ENCODE data around the gene KRTAP16-1. TPM values are rescaled to one million over a fixed set of nuclear protein-coding genes. Genes with fewer than 3 reads are reported as not detected.
A peak's percentile ranks its signal among the peaks of the same experiment; 100 is the strongest.

The KRTAP16-1 gene
- total RNA-seq, 1 donor from 2014 or later = not detected

GRCh38 chr17:41304091-41304490 lies 5.0 kb downstream of the KRTAP16-1 start:
- DNase-seq = no peak
- Histone ChIP-seq H3K9me3 (replicated peaks) (peaks cover 9% of the 10 kb centered on the region), H3K27ac (replicated peaks) (no peak overlapping the region), H3K4me1 (peaks cover 13% of the 10 kb centered on the region), H3K36me3 (no peaks in the 10 kb centered on the region), H3K27me3 (ENCODE audit: low read depth) (peaks cover 47% of the 10 kb centered on the region), H3K4me3 (no peak overlapping the region)
- intact Hi-C loops (cut with micrococcal nuclease) = no loop called here
- TF ChIP-seq, protein P1, sequence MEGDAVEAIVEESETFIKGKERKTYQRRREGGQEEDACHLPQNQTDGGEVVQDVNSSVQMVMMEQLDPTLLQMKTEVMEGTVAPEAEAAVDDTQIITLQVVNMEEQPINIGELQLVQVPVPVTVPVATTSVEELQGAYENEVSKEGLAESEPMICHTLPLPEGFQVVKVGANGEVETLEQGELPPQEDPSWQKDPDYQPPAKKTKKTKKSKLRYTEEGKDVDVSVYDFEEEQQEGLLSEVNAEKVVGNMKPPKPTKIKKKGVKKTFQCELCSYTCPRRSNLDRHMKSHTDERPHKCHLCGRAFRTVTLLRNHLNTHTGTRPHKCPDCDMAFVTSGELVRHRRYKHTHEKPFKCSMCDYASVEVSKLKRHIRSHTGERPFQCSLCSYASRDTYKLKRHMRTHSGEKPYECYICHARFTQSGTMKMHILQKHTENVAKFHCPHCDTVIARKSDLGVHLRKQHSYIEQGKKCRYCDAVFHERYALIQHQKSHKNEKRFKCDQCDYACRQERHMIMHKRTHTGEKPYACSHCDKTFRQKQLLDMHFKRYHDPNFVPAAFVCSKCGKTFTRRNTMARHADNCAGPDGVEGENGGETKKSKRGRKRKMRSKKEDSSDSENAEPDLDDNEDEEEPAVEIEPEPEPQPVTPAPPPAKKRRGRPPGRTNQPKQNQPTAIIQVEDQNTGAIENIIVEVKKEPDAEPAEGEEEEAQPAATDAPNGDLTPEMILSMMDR (IDR thresholded peaks at IDR 0.05; ENCODE audit: borderline replicate concordance) = no peak

GRCh38 chr17:41302981-41303380 lies 6.1 kb downstream of the KRTAP16-1 start:
- H3K36me3 ChIP-seq = no peaks in the 10 kb centered on the region
- peaks cover 7% of the 10 kb centered on the region for H3K4me1 ChIP-seq
- H3K27me3 ChIP-seq (ENCODE audit: low read depth) = peaks cover 46% of the 10 kb centered on the region
- H3K4me3 ChIP-seq = no peak overlapping the region
- intact Hi-C loops (cut with micrococcal nuclease) = no loop called here
- no peak for DNase-seq
- TF ChIP-seq, protein P1 (IDR thresholded peaks at IDR 0.05; ENCODE audit: borderline replicate concordance) = no peak
- peak overlapping the region; percentile 32 for H3K27ac ChIP-seq (replicated peaks)
- H3K9me3 ChIP-seq (replicated peaks) = peaks cover 9% of the 10 kb centered on the region

GRCh38 chr17:41301916-41302901 lies 6.9 kb downstream of the KRTAP16-1 start, which contains the start of gene KRTAP29-1:
TSS of gene KRTAP29-1 (minus strand) at chr17:41302851. CDS start at chr17:41302851, 0 bp downstream.
- peaks cover 7% of the 10 kb centered on the region for H3K4me1 ChIP-seq

DNA sequence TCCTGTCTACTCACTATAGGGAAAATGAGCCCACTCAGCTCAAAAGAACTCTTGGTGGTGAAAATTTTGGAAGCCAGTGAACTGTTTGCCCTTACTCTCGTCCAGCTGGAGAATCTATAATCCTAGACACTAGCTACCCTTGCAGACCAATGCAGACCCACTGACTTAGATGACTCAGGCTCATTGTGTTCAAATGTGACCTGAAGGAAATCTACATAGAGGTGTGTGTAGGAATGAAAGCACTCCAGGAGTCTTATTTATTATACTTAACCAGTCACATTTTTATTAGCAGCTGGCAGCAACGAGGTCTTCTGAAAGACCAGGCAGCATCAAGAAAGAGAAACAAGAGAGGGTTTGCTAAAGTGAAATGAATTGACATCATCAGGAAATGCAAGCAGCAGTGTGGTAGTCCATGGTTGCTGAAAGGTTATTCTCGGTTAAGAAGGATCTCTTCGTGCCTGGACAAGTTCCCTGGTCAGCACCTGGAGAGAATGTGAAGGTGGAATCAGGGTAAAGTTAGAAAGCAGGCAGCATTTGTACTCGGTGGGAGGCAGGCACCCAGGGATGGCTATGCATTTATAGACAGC lies 7.8 kb downstream of the KRTAP16-1 start:
- intact Hi-C loops (cut with micrococcal nuclease) = no loop called here
- TF ChIP-seq, protein P1 (IDR thresholded peaks at IDR 0.05; ENCODE audit: borderline replicate concordance) = no peak
- no peak overlapping the region for H3K4me3 ChIP-seq
- H3K27ac ChIP-seq (replicated peaks) = no peak overlapping the region
- H3K9me3 ChIP-seq (replicated peaks) = peaks cover 9% of the 10 kb centered on the region
- no peaks in the 10 kb centered on the region for H3K36me3 ChIP-seq
- DNase-seq = no peak
- peaks cover 33% of the 10 kb centered on the region for H3K27me3 ChIP-seq (ENCODE audit: low read depth)
- peaks cover 7% of the 10 kb centered on the region for H3K4me1 ChIP-seq

More at GRCh38 chr17:41301916-41302901, 6.9 kb downstream of the KRTAP16-1 start, which contains the start of gene KRTAP29-1:
- Histone ChIP-seq H3K27me3 (ENCODE audit: low read depth) (peaks cover 43% of the 10 kb centered on the region), H3K27ac (replicated peaks) (peak within 1 kb of the TSS; percentile 32), H3K9me3 (replicated peaks) (peaks cover 9% of the 10 kb centered on the region), H3K36me3 (no peaks in the 10 kb centered on the region), H3K4me3 (no peak within 1 kb of the TSS)
- DNase-seq = peak; percentile 61
- intact Hi-C loops (cut with micrococcal nuclease) = no loop called here
- TF ChIP-seq, protein P1 (IDR thresholded peaks at IDR 0.05; ENCODE audit: borderline replicate concordance) = no peak

GRCh38 chr17:41298458-41299135 lies 10.5 kb downstream of the KRTAP16-1 start:
- DNase-seq = no peak
- TF ChIP-seq, protein P1 (IDR thresholded peaks at IDR 0.05; ENCODE audit: borderline replicate concordance) = no peak
- Histone ChIP-seq H3K27me3 (ENCODE audit: low read depth) (peaks cover 17% of the 10 kb centered on the region), H3K9me3 (replicated peaks) (peaks cover 9% of the 10 kb centered on the region), H3K36me3 (no peaks in the 10 kb centered on the region), H3K4me1 (peaks cover 7% of the 10 kb centered on the region), H3K27ac (replicated peaks) (no peak overlapping the region), H3K4me3 (no peak overlapping the region)
- intact Hi-C loops (cut with micrococcal nuclease) = no loop called here
